ENCODE results near the gene FBXW12. TPM values are rescaled to one million over a fixed set of nuclear protein-coding genes. Genes with fewer than 3 reads are reported as not detected.
"Not testable (repeated sequence)": the region's sequence is repeated elsewhere in the genome, so short reads cannot be mapped to it uniquely, and the experiment has no call there.

Gene FBXW12
- total RNA-seq, 4 donors from 2014 or later, result not detected

DNA sequence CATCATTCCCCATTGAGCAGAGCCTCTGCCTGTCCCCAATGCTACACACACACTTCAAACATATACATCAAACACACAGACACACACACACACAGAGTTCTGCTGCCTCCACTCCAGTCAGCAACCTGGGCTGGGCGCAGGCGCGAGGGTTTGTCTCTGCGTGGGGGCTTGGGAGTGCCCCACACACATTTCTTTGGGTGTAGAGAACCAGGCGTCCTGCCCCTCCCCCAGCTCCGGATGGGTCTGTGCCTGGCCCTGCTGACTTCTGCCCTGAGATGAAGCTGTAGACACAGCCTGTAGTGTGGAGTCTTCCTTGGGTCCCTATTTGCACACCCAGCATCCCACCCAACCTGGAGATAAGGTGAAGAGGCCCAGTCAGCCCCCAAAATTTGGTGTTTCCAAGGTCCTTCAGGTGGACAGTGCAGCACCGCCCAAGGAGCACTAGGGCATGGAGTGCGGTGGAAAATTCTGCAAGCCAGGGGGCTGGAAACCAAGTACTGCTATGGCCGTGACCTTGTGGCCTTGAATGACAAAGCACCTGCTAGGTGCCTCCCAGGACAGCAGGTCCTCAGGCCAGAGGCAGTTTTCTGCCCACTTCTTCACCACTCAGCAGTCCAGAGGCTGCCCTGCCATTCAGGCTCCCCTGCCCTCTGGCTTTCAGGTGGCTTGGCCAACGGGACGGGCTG, 26.8 kb downstream of the FBXW12 start:
- H3K4me3 ChIP-seq (replicated peaks in 1 of 3), result no peak overlapping the region
- no peak for TF ChIP-seq POLR2A (IDR thresholded peaks at IDR 0.05)
- TF ChIP-seq, protein P1, sequence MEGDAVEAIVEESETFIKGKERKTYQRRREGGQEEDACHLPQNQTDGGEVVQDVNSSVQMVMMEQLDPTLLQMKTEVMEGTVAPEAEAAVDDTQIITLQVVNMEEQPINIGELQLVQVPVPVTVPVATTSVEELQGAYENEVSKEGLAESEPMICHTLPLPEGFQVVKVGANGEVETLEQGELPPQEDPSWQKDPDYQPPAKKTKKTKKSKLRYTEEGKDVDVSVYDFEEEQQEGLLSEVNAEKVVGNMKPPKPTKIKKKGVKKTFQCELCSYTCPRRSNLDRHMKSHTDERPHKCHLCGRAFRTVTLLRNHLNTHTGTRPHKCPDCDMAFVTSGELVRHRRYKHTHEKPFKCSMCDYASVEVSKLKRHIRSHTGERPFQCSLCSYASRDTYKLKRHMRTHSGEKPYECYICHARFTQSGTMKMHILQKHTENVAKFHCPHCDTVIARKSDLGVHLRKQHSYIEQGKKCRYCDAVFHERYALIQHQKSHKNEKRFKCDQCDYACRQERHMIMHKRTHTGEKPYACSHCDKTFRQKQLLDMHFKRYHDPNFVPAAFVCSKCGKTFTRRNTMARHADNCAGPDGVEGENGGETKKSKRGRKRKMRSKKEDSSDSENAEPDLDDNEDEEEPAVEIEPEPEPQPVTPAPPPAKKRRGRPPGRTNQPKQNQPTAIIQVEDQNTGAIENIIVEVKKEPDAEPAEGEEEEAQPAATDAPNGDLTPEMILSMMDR (IDR thresholded peaks at IDR 0.05), result no peak
- WGBS, 2 donors, result 48 to 56% methylated on average over 8 to 11 of the region's 11 CpGs
- no peaks in the 10 kb centered on the region for H3K27me3 ChIP-seq
- H3K27ac ChIP-seq, result no peak overlapping the region
- no peak for DNase-seq
- intact Hi-C loops (cut with DNase I), result loop anchor here (10.0 kb wide), 1 partner anchor 124 kb away; no protein-coding TSS in a partner anchor
- H3K9me3 ChIP-seq, result no peaks in the 10 kb centered on the region
- H3K4me1 ChIP-seq, result peaks cover 6 to 20% of the 10 kb centered on the region in 2 donors
- no peaks in the 10 kb centered on the region for H3K36me3 ChIP-seq

- Histone ChIP-seq H3K9me3 (no peaks in the 10 kb centered on the region), H3K4me3 (replicated peaks in 1 of 3) (no peak overlapping the region), H3K27ac (no peak overlapping the region), H3K36me3 (no peaks in the 10 kb centered on the region), H3K4me1 (peaks cover 6 to 20% of the 10 kb centered on the region in 2 donors), H3K27me3 (no peaks in the 10 kb centered on the region)
- intact Hi-C loops (cut with DNase I), result loop anchor here (2.0 to 10.0 kb wide), 3 partner anchors 37 to 148 kb away; no protein-coding TSS in a partner anchor
- WGBS, 2 donors, result 44 to 68% methylated on average over 4 of the region's 4 CpGs
- TF ChIP-seq, protein P1 (IDR thresholded peaks at IDR 0.05), result no peak
- TF ChIP-seq POLR2A (IDR thresholded peaks at IDR 0.05), result no peak
- DNase-seq, result no peak
Observed at GRCh38 chr3:48399387-48400172, 27.6 kb downstream of the FBXW12 start.

- peaks cover 5 to 11% of the 10 kb centered on the region in 2 donors for H3K36me3 ChIP-seq
- H3K4me1 ChIP-seq, result peaks cover 6 to 20% of the 10 kb centered on the region in 2 donors
- DNase-seq, result peak; percentile 71 to 80
Observed at GRCh38 chr3:48400824-48401433, 28.9 kb downstream of the FBXW12 start.

GRCh38 chr3:48401434-48401901, 29.4 kb downstream of the FBXW12 start:
- not testable (repeated sequence) for DNase-seq; H3K27me3 ChIP-seq; H3K9me3 ChIP-seq; H3K4me3 ChIP-seq (replicated peaks in 1 of 3)
- peaks cover 6 to 20% of the 10 kb centered on the region in 2 donors for H3K4me1 ChIP-seq
- H3K36me3 ChIP-seq, result peaks cover 5 to 17% of the 10 kb centered on the region in 2 donors
- intact Hi-C loops (cut with DNase I), result loop anchor here (2.0 to 5.0 kb wide), 2 partner anchors 35 to 146 kb away; no protein-coding TSS in a partner anchor
- H3K27ac ChIP-seq, result peak overlapping the region; percentile 82 to 89 (median 83)
- 91 to 95% methylated on average over 12 of the region's 12 CpGs for WGBS, 2 donors

More at GRCh38 chr3:48400824-48401433, 28.9 kb downstream of the FBXW12 start:
- Histone ChIP-seq H3K27ac (peak overlapping the region in 2 of 3 donors; percentile 82 to 89), H3K9me3 (no peaks in the 10 kb centered on the region), H3K27me3 (no peaks in the 10 kb centered on the region), H3K4me3 (replicated peaks in 1 of 3) (no peak overlapping the region)
- 65% methylated on average over 6 of the region's 6 CpGs for WGBS, 2 donors
- TF ChIP-seq, protein P1 (IDR thresholded peaks at IDR 0.05), result peak in 5 of 6 experiments; percentile 63 to 97 (median 90)
- TF ChIP-seq POLR2A (IDR thresholded peaks at IDR 0.05), result no peak
- intact Hi-C loops (cut with DNase I), result loop anchor here (2.0 to 5.0 kb wide), 2 partner anchors 36 to 146 kb away; no protein-coding TSS in a partner anchor

GRCh38 chr3:48402281-48402732, 30.3 kb downstream of the FBXW12 start:
- 28 to 31% methylated on average over 8 of the region's 8 CpGs for WGBS, 2 donors
- TF ChIP-seq, protein P1 (IDR thresholded peaks at IDR 0.05), result peak in 1 of 6 experiments; percentile 27
- no peak for TF ChIP-seq POLR2A (IDR thresholded peaks at IDR 0.05)
- H3K4me1 ChIP-seq, result peaks cover 6 to 20% of the 10 kb centered on the region in 2 donors

More at GRCh38 chr3:48402281-48402732, 30.3 kb downstream of the FBXW12 start:
- Histone ChIP-seq H3K27me3 (no peaks in the 10 kb centered on the region), H3K36me3 (peaks cover 7 to 23% of the 10 kb centered on the region in 2 donors), H3K4me3 (replicated peaks in 1 of 3) (no peak overlapping the region), H3K27ac (peak overlapping the region; percentile 83 to 96 (median 89)), H3K9me3 (no peaks in the 10 kb centered on the region)
- peak; percentile 98 for DNase-seq
- intact Hi-C loops (cut with DNase I), result loop anchor here (5.0 kb wide), 1 partner anchor 145 kb away; no protein-coding TSS in a partner anchor
